ENCODE results near the gene SLC24A3.

SLC24A3 gene

DNA sequence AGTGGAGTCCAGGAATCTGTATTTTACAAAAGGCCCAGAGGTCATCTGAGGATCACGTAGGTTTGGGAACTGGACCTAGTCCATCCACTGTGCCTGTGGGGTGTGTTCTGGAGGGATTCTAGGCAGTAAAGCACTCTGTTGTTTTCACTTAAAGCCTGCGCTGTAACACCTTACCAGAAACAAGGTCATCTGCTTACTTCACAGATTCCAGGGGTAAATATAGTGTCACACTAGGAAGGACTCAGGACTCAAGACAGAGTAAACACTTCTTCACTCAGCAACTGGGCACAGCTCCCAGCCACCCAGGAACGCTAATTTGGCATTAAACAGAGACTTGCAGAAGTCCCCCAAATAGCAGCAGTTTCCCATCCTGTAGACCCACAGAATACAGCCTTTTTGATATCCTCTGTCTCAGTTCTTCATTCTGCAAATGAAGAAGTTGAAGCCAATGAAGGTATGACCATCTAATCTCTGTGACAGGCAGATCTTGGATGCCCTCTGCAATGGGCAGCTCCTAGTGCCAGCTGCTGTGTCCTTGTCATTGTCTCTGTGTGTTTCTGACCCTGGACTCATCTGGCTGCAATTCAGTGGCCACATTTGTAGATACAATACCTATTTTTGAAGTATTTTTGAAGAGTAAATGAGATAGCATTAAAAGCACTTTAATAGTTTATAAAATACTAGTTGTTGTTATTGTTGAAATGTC, 129.1 kb downstream of the SLC24A3 start:
- DNase-seq (ENCODE audit: low read depth in 2 of 2): no peak

DNA sequence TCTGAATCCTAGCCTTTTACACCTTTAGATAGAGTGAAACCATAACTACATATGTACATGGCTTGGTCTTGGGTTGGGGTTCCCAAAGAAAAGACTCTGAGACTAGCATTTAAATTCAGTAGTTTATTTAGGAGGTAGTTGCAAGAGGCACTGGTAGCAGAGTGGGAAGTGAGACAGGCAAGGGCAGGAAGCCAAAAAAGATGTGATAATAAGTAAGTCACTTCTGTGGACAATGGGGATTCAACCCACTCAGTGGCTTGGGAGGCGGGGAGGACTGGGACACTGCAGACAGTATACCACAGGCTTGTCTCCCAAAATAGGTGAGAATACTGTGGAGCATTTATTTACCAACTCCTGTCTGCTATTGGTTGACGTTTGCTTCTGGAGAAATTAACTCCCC, 131.9 kb downstream of the SLC24A3 start:
- DNase-seq (ENCODE audit: low read depth in 2 of 2): no peak

DNA sequence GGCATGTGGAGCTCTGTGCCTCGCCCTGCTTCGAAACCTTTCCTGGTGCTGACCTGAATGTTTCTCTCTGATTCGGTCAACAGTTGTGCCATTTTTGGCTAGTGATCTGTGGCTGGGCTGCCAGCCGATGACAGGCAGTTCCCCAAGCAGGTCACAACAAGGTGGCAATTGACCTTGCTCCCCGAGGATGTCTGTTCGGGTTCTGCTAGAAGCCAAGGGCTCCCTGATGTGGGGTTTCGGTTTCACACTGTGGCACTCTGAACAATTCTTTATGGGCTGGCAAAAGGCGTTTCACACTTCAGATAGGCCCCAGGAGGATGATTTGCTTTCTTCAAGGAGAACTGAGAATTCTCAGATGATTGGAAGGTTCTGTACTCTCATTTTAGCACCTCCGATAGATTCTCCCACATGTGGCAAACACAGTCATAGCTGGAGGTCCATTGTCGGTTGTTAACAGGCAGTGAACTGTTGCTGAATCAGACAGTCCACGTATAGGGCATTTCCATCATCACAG, 135.6 kb downstream of the SLC24A3 start:
- DNase-seq (ENCODE audit: low read depth in 2 of 2): no peak

DNA sequence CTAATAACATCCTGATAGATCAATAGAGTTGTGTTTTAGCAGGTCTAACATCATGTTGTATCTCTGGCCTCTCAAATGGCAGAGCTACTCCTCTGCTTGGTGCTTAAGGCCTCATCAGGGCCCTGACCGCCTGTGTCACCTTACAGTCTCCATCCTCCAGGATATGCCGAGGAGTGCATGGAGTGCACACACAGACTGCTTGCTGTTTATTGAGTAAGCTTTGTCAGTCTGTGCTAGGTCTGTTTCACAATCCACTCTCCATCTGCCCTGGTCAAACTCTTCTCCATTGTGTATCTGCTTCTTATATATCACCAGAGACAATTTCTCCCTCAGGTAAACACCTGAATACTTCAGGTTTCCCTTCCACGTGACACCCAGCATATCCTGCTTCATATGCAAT, 136.1 kb downstream of the SLC24A3 start:
- no peak for DNase-seq (ENCODE audit: low read depth in 2 of 2)

DNA sequence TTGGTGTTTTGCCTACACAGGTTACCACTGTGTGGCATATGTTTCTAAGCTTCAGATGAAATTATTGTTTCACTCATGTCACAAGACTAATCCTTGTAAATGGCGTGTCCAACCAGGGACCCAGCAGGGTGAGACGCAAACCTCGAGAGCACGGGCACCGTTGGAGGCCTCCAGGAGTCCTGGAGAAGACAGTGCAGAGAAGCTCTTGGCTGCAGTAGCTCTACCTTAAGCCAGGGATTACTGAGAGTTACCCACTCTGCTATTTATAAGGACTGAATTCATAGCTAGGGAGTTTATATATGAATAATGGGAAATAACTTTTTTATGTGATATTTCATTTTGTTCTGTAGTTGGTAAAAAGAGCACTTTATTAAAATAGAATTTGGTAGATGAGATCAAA, 137.4 kb downstream of the SLC24A3 start:
- DNase-seq (ENCODE audit: low read depth in 2 of 2): no peak

DNA sequence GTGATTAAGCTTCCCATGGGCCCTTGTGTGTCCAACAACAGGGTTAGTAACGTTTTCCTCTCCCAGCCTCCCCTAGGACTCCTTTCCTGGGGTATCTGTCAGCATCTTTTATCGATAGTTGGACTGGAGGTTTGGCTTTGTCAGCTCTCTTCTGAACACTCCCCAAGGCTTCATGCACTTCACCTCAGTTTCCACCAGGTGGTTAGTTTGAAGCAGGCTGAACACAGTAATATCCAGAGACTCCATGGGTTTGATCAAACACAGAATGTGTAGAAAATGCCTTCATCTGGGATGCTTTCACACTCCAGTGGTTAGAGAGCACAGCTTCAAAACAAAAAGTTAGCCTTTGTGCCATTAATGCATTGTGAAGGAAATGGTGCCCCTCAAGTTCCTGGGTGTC, 139.1 kb downstream of the SLC24A3 start:
- DNase-seq (ENCODE audit: low read depth in 2 of 2): no peak

DNA sequence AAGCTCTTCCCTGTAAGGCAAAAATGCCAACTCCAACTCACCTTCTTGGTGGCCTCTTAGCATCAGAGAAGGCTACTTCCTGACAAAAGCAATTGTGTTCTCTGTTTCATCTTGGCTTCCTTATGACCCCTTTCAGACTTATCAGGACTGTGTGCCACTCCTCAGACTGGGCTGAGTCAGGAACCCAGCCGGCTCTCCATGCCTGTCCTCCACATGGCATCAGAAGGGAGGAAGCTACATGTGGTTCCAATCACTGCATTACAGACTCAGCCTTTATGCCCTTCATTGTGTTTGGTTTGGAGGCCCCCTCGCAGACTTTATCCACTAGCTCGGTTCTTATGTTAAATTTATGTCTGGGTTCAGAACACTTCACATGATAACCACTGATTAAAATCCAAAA, 142.5 kb downstream of the SLC24A3 start:
- no peak for DNase-seq (ENCODE audit: low read depth in 2 of 2)

DNA sequence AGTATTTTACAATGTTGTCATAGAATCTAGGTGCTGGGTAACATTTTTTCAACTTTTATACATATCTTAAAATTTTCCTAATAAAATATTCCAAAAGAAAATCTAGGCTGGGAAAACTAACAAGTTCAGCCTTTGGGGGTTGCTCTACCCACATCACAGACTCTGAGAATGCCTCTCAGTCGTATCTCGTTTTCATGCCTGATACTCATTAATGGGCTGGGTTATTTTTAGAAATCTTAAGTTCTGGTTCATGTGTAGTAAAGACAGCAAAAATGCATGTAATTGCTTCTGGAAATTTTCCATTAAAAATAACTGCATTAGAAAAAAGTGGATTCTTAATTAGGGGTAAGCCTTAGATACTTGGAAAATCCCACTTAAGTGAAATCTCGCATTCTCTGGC, 149.3 kb downstream of the SLC24A3 start:
- no peak for DNase-seq (ENCODE audit: low read depth in 2 of 2)

DNA sequence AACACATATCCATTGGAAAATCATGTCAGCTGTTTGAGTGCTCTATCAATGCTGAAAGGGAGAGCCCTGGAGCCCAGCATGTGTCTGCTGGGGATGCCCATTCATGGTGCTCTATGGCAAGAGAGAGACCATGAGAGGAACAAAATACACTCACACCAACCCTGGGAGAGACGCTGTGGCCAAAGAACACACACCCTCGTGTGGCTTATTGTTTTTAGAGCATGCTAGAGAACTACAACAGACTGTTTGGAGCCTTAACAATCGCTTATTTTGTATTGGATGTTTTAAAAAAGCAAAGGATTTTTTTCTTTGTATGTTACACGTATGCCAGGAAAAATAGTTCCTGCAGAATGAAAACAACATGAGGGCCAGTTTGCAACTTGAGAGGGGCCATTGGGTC, 151.0 kb downstream of the SLC24A3 start:
- no peak for DNase-seq (ENCODE audit: low read depth in 2 of 2)

DNA sequence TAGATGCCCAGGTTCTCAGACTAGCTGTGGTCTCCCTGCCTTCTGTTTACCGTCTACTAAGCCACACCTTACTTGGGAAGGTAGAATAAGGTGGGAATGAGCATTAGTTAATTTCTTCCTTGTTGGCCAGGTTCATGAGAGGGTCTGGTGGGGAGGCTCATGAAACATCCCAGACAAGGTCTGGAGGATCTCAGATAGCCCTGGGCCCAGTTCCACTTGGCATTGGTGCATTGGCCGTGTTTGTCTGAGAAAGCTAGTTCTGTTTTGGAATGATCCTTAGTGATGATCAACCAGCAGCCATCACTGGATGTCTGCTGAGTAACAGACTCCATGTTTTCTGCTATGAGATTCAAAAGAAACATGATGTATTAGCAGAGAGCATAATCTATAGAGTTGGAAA, 155.1 kb downstream of the SLC24A3 start:
- DNase-seq (ENCODE audit: low read depth in 2 of 2): no peak

DNA sequence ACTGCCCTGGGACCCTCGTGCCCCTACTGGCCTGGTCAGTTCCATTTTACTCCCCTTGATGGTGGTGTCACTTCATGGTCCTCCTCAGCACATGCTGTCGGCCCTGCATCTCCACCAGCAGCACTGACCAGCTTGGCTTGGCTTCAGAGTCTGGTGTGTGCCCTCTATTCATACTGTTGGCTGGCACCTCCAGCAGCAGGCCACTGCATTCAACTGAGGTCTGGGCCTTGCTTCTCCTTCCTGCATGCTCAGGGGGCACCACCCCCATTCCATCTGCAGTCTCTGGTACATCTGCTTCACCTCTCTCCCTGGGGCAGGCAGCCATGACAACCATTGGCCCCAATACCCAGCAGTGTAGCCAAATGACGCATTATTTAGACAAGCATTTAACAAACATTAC, 155.9 kb downstream of the SLC24A3 start:
- DNase-seq (ENCODE audit: low read depth in 2 of 2): no peak

DNA sequence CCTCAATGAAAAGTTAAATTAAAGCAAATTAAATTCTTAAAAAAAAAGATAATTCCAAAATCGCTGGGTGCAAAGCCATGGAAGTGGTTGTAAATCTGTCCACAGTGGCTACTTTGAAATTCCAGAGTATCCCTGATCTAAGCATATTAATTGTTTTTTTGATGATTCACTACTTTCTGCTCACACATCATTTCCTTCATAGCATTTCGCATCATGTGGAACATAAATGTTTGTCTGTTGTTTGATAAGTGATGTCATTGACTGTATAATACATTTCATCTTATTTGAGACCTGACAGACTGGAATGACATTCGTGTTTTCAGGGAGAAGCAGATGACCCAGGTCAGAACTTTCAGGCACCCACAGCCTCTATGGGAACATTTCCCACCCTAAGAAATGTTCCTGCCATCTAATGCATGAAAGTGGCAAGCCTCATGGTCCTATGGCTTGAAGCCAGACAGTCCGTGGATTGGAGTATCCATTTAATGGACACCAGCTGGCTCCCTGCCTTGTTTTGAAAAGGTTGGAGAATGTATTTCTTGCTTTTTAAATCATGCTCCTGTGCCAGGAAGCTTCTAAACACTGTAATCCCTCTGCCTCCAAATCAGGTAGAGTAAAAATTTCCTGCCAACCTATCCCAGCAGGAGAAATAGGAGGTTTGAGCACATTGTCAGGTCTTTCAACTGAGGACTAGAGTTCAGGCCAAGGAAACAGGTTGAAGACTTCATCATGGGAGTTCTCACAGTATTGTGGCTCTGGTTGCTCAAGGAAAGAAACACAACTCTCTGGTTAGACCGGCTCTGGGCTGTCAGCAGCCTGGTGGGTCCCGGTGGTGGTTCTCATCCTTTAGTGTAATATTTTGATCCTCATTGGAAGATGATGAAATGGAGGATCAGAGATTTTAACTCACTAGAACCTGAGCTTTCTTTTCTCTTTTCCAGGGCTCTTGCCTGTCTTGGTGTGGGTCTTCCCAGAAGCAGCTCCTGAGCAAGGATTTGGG, 157.9 kb downstream of the SLC24A3 start:
- DNase-seq (ENCODE audit: low read depth in 2 of 2): no peak

DNA sequence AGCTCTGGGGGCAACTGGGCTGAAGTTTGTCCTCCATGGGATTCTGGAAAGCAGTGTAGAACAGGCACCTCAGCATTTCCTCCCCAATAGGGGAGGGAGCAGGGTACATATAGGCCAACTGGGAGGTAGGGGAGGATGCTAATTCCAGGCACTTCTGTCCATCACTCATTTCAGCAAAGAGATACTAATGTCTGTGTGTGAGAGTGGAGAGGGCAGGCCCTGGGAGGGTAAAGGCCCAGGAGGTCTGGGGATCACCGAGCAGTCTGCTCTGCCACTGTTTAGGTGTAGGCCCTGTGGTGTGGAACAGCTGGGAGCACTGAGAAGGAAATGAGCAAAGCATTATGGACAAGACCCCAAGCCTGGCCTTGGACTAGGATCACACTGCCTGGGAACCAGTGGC, 158.7 kb downstream of the SLC24A3 start:
- no peak for DNase-seq (ENCODE audit: low read depth in 2 of 2)

DNA sequence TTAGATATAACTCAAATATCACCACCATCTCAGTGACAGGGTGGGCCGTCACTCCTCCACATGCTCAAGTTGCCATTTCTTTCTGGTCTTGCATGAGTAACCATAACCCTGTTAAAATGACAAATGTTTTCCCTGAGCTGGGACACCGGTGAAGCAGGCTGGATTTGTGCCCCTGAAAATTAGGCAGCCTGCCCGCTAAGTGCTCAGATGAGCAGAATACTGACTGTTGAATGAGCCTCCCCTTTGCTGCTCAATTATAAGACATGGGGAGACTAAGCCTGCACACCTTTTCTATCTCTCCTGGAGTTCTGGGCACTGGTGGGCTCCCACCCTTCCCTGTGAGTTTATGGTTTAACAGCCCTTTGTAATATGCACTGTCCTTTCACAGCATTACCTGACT, 161.8 kb downstream of the SLC24A3 start:
- DNase-seq (ENCODE audit: low read depth in 2 of 2): no peak

DNA sequence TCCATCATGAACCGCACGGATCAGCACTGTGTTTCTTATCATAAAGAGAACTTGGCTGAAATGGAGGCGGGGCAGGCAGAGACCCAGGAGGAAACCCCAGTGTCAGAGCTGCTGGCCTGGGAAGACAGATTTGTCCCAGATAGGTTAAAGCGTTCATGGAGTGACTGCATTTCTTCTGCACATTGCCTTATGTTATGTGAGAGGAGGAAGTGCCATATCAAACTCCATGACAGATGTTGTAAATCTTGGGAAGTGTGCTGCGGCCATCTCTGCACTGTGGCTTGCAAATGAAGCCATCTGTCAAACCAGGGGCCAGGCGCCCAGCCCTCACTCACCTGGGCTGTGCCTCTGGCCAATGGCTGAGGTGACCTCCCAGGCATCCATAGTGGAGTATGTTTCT, 163.0 kb downstream of the SLC24A3 start:
- no peak for DNase-seq (ENCODE audit: low read depth in 2 of 2)

DNA sequence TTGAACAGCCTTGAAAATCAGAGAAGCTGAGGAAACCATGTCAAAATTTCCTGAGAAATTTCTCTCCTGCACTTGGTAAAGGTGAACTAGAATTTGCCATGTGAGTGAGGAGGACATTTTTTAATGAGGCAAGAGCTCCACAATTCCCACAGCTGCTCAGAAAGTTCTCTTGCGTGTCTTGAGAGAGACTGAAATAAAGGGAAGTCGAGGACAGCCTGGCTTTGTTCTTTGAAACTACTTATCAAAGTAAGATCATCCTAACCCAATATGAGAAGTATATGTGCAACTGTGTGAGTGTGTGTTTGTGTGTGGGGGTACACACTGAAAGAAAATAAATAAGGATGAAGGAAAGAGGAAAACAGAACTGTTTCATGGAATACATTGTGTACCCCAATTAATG, 163.4 kb downstream of the SLC24A3 start:
- no peak for DNase-seq (ENCODE audit: low read depth in 2 of 2)

DNA sequence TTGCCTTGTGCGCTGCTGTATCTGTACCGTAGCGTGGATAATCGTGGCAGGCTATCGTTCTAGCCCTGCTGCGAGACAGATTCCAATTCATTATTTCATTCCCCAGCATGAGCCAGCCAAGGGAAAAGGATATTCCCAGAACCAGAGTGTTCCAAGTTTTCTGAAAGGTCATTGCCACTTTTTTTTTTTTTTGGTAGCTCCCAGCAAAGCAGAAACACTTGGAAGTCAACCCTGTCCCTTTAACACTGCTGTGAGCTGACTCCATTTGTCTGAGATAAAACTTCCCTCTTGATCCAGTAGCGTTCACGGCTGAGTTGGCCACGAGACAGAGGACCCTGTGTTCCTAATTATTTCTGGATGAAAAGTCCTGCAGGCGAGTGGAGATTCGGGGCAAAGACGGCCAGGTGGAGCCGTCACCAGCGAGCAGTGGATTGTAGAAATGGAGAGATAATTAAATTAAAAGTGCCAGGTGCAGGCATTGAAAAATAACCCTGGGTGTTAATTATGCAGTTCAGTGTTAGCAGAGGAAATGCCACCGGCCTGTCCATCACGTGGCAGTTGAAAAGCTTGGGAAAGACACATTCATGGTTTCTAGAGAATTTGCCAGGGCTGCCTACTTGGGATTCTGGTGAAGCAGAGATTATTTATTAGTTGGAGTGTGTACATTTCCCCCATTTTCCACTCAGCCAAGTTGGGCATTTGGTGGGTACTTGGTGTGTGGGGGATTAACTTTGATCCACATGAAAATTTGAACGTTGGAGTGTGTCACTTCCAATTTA, 164.2 kb downstream of the SLC24A3 start:
- DNase-seq (ENCODE audit: low read depth in 2 of 2): no peak

DNA sequence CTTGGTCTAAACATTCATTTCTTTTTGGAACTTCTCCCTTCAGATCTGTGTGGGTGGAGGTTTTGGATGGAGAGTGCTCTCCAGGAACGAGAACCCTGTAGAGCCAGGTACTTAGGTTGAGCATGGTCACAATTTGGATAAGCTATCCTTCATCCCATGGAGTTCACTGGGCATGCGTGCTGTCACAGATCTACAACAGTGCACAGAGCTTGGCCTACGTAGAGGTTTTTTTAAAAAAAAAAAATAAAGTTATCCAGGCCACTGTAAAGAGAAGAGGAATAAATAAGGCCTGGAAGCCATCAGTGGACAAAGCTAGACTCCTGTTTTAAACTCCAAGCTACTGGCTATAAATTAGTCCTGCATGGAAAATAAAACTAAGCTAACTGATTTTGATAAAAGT, 165.6 kb downstream of the SLC24A3 start:
- DNase-seq (ENCODE audit: low read depth in 2 of 2): no peak

DNA sequence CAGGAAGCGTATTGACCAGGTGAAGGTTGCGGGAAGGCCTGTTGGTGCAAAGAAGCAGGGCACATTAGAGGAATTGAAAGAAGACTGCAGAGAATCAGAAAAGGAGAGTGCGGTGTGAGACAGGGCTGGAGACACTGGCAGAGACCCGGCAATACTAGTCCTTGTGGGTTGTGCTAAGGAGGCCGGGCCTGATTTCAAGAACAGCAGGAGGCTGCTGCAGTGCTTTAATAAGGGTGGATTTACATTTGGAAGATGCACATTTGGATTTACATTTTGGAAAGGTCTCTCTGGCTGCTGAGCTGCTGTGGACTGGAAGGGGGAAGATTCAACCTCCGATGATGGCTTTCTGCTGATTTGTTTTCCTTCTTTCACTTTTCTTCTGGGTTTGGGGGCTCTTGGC, 167.8 kb downstream of the SLC24A3 start:
- no peak for DNase-seq (ENCODE audit: low read depth in 2 of 2)

DNA sequence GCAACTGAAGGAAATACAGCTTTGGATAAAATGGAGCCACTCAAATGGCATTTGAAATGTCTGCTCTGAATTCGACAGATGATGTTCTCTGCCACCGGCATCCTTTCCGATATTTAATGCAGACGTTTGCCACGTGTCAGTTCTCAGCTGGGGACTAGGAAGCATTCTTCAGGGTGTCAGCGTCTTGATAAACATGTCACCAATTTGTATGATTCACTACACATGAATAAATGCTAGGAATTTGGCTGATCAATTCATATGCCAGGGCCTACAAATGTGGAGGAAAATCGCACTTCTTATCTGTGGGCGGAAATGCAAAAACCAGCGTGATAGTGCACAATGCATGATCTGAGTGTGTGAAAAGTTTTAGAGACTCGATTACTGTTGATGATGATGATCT, 169.5 kb downstream of the SLC24A3 start:
- no peak for DNase-seq (ENCODE audit: low read depth in 2 of 2)

DNA sequence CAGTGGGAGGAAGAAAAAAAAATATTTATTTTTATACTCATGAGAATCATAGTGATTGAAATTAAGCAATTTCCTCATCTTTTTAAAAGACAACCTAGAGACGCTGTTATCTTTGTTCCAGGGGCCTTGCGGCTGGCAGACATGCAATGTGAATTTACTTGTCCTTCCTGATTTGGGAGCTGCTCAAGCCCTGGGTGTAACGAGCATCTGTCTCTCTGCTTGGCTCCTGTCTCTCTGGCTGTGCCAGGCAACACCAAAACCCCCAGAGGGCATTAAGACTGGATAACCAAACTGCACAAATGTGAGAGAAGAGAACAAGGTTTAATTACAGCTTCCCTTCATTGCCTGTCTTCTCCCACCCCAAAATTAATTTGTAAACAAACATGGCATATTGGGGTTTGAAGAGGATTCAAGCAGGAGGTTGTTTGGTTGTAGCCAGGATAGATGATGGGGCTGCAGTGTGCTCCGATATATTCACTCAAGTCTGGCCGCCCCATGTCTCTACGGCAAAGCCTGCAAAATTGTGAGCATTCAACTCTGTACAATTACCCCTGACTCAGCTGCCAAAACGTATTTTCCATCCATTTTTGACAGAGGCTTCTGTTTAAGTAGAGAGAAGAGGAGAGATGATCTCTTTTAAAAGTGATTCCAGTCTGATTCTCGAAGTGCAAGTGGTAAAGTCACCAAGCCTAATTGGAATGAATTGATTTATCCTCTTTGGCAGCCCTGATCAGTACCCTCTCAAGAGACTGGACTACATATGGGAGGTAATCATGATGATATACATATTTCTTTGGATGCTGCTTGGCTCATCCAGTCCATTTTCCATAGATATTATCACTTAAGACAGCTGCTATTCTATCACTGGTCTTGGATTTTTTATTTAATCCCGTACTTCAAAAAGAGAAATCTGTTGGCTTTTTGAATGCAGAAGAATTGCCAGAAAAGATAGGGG, 170.2 kb downstream of the SLC24A3 start:
- DNase-seq (ENCODE audit: low read depth in 2 of 2): no peak
